AG08395 (cell line): ENCODE data around the gene MYO7B.

ENCODE experiments used
- DNase-seq: peaks from one replicate; pipeline ENCODE4 v3.0.0; 2012; ENCODE audit warnings: mixed read lengths, low spot score

Gene MYO7B

DNA sequence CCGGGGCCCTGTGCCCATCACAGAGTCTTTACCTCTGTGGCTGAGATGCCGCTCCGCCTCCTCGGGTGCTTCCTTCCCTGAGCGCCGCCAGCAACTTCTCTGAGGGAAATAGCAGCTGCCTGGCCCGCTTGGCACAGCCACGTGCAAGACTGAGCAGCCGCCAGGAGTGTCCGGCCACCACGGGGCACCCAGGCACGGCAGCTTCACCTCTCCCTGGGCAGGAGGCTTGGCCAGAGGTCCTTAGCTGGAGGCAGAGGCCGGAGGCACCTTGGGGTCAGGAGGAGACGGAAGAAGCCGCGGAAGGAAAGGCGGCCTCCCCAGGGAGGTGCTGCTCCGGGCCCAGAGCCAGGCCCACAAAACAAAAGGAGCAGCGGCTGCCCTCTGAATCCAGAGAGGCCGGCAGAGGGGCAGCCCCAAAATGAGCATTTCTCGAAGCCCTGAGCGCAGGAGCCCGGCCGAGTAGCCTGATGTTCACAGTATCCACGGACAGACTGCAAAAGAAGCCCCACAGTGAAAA lies 145.9 kb downstream of the MYO7B start:
- no peak for DNase-seq

DNA sequence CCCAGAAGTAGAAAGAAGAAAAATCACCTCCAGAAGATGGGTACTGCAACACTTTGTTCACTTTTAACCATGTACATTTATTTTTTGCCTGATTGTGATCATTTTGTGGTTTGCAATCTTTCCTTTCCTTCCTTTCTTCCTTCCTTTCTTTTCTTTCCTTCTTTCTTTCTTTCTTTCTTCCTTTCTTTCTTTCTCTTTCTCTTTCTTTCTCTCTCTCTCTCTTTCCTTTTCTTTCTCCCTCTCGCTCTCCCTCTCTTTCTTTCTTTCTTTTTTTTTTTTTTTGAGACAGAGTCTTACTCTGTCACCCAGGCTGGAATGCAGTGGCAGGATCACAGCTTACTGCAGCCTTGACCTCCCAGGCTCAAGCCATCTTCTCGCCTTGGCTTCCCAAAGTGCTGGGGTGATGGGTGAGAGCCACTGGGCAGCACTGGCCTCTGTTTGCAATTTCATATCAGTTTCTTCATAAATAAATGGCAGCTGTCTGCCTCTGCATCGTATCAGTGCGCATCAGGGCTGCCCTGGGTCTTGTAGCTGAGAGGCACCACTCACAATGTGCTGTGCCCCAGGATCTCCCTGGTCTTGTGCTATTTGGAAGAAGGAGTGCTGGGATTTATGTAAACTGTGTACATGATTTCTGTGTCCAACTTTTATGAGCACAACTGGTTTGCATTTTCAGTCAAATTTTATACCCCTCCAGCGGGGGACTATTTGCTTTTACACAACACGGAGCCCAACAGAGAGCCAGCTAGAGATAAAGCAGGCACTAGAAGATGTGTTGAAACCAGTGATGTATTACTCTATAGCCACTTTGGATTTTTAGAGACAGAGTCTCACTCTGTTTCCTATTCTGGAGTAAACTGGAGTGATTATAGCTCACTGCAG lies 146.7 kb downstream of the MYO7B start:
- no peak for DNase-seq

GRCh38 chr2:127683056-127683455 lies 147.6 kb downstream of the MYO7B start:
- DNase-seq, result no peak

- DNase-seq, result no peak
Measured at GRCh38 chr2:127683757-127684156, 148.3 kb downstream of the MYO7B start.

DNA sequence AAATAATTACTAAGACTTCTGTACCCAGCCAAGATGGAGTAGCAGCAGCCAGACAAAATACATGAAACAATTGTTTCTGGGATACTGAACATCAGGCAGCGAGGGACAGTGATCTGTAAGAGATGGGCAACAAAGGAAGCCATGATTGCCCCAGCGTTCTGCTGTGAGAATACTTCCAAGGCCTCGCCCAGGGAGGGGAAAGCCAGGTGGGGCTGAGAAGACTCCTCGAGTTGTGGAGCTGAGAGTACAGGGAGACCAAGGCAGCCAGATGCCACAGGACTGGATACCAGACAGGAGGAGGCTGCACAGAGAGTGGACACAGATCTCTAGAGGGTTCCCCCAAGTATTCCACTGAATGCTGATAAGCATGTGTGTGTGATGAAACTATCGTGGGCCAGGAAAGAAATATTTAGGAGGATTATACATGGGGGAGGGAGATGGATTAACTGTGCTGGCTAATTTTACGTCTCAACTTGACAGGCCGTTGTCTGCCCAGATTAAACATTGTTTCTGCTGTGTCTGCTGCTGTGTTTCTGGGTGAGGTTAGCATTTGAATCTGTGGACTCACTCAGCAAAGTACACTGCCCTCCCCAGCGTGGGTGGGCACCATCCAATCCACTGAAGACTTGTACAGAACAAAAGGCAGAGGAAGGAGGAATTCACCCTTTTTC lies 150.1 kb downstream of the MYO7B start:
- no peak for DNase-seq
